Rectal smooth muscle tissue (tissue), 1 donor: ENCODE results near the gene WLS.

Experiments
- H3K27ac ChIP-seq: one replicate; pipeline ENCODE4 v1.7.0; 2013; ENCODE audit warnings: low read depth, low read length, inconsistent platforms
- H3K27me3 ChIP-seq: one replicate; pipeline ENCODE4 v1.7.0; 2013; ENCODE audit warnings: low read length; ENCODE audit not compliant: control insufficient read depth, insufficient read depth
- H3K36me3 ChIP-seq: one replicate; pipeline ENCODE4 v1.7.0; 2013; ENCODE audit warnings: low read length; ENCODE audit not compliant: control insufficient read depth, insufficient read depth
- H3K4me1 ChIP-seq: one replicate; pipeline ENCODE4 v1.7.0; 2013; ENCODE audit warnings: low read length; ENCODE audit not compliant: control insufficient read depth, insufficient read depth
- H3K4me3 ChIP-seq: one replicate; pipeline ENCODE4 v1.7.0; 2013; ENCODE audit warnings: low read length
- H3K9ac ChIP-seq: one replicate; pipeline ENCODE4 v1.7.0; 2013; ENCODE audit warnings: low read length

The WLS gene

GRCh38 chr1:68221980-68222373, 10.3 kb downstream of the WLS start:
- peaks cover 31% of the 10 kb centered on the region for H3K4me1 ChIP-seq
- no peaks in the 10 kb centered on the region for H3K27me3 ChIP-seq
- H3K4me3 ChIP-seq: no peak overlapping the region
- H3K27ac ChIP-seq: peak overlapping the region; percentile 59
- no peak overlapping the region for H3K9ac ChIP-seq
- H3K36me3 ChIP-seq: no peaks in the 10 kb centered on the region

DNA sequence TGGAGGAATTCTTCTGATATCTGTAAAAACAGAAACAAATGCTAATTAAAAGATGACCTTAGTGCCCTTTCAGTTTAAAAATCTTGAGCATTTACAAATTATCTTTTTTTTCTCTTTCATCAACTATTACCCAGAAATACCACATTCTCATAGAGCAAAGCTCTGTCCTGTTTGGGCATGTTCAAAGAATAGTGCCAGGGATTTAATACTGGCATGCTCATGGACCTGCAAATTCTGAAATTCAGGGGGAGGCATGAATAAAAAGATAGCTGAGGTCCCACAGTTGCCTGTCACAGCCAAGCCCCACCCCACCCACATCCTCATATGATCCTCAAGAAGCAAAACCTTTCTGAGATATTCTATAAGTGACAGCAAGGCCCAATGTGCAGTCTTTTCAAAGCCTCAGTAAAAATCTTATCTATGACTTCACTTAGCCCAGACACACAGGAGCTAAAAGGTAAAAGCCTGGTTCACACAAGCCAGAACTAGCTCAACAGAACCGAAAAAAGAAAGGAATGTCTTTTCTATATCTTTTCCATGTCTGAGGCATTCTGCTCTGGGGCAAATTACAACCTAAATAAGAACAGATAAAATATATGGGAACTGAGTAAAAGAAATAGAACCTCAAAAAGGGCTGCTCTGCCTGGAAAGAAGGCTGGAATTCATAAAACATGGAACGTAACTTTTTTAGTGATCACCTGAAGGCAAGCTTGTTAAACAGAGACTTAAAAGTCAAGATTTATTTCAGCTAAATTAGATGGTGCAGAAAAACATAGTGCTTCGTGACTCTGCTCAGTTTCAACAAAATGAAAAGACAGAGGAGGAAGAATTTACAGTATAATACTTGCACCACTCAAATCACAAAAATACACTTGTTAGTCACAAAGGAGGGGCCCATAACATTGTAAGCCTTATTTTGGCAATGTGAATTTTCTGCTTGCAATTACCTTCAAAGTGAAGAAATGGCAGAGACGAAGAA, 11.0 kb downstream of the WLS start:
- H3K4me1 ChIP-seq: peaks cover 31% of the 10 kb centered on the region
- peak overlapping the region; percentile 59 for H3K27ac ChIP-seq
- no peak overlapping the region for H3K9ac ChIP-seq

GRCh38 chr1:68220420-68220819, 11.9 kb downstream of the WLS start:
- H3K36me3 ChIP-seq: no peaks in the 10 kb centered on the region
- peaks cover 38% of the 10 kb centered on the region for H3K4me1 ChIP-seq
- no peak overlapping the region for H3K9ac ChIP-seq
- no peaks in the 10 kb centered on the region for H3K27me3 ChIP-seq
- no peak overlapping the region for H3K4me3 ChIP-seq
- H3K27ac ChIP-seq: no peak overlapping the region

More for the DNA sequence above, 11.0 kb downstream of the WLS start:
- no peak overlapping the region for H3K4me3 ChIP-seq
- no peaks in the 10 kb centered on the region for H3K36me3 ChIP-seq
- no peaks in the 10 kb centered on the region for H3K27me3 ChIP-seq

DNA sequence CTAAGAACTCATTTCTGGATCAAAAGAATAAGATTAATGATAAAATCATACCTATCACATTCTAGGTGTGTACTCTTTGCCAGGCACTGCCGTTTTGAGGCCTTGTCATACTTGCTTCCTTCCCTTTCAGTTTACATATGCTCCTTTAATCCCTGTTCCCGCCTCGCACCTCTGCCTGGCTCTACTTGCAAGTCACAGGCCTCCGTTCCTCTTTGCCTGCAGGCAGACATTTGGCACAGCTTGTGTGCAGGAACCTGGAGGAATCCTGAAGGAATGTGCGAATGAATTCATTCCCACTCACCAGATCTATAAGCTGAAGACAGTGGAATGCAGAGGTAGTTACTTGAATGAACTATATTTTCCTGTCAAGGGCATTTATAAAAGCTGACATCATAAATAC, 13.8 kb downstream of the WLS start:
- Histone ChIP-seq H3K4me3 (no peak overlapping the region), H3K27me3 (no peaks in the 10 kb centered on the region), H3K36me3 (no peaks in the 10 kb centered on the region), H3K27ac (peak overlapping the region; percentile 47), H3K9ac (no peak overlapping the region), H3K4me1 (peaks cover 45% of the 10 kb centered on the region)

DNA sequence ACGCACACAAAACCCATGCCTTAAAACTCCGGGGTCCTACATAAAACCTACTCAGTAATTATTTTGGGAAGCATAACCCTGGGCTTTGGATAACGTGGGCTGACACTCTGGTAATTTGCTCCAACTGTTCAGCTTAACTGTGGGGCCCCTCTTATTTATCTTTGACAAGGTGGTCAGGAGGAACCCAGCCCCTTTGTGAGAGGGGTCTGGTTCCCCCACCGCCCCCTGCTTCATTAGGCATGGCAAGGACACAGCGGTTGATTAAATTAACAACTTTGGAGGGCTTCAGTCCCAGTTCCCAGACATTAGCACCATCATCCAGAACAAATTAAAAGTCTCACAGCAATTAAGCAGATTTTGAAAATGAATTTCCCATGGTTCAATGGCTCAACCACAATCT, 14.7 kb downstream of the WLS start:
- H3K4me3 ChIP-seq: no peak overlapping the region
- no peak overlapping the region for H3K9ac ChIP-seq
- peak overlapping the region; percentile 46 for H3K27ac ChIP-seq
- no peaks in the 10 kb centered on the region for H3K36me3 ChIP-seq
- no peaks in the 10 kb centered on the region for H3K27me3 ChIP-seq
- peaks cover 46% of the 10 kb centered on the region for H3K4me1 ChIP-seq

GRCh38 chr1:68217060-68217554, 15.2 kb downstream of the WLS start:
- H3K27ac ChIP-seq: peak overlapping the region; percentile 46
- peaks cover 46% of the 10 kb centered on the region for H3K4me1 ChIP-seq
- H3K4me3 ChIP-seq: no peak overlapping the region
- H3K36me3 ChIP-seq: no peaks in the 10 kb centered on the region
- H3K27me3 ChIP-seq: no peaks in the 10 kb centered on the region
- no peak overlapping the region for H3K9ac ChIP-seq

DNA sequence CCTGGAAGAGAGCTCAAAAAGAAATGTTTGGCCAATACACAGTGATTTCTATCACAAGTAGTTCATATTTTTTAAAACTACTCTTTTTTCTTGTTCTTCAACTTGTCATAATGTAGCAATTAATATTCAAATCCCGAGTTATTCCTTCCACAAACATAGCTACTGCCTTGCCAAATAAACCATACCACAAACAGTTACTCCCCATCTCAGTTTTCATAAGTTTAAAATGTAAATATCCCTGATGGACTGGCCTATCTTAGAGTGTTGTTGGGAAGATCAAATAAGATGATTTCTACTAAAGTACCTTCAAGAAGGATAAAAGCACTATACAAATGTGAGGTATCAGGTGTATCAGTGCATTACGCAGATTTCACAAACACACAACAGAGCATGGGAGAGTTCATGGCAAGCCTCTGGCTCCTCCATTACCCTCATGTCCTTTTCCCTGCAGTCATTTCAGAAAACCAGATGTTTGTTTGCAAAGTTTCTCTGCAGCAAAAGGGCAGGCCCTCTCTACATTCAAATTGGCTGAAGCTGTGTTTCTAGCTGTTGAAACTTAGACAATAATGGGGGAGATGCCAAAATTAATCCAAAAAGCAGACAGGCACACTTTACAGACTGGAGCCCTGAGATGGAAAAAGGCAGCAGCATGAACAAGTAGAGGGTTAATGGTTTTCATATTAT, 16.1 kb downstream of the WLS start:
- Histone ChIP-seq H3K4me1 (peaks cover 38% of the 10 kb centered on the region), H3K27me3 (no peaks in the 10 kb centered on the region), H3K4me3 (no peak overlapping the region), H3K36me3 (no peaks in the 10 kb centered on the region), H3K9ac (no peak overlapping the region), H3K27ac (no peak overlapping the region)

DNA sequence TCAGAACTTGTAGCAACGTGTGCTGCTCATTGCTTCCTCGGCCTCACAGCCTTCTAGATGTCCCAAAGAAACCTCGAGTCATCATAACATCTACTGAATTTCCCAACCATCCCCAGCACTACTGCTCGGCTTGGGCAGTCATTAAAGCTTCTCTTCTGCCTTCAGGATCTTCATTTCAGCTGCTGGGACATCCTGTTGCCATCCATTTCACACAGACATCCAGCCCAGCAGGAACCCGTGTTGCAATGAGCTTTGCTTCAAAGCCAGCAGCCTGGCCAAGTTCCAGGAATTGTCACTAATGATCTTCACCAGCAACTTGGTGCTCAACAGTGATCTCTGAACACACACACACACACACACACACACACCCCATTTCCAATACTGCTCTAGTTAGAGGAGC, 18.5 kb downstream of the WLS start:
- H3K27ac ChIP-seq: peak overlapping the region; percentile 77
- peaks cover 50% of the 10 kb centered on the region for H3K4me1 ChIP-seq
- H3K9ac ChIP-seq: no peak overlapping the region
- no peaks in the 10 kb centered on the region for H3K36me3 ChIP-seq
- H3K4me3 ChIP-seq: no peak overlapping the region
- no peaks in the 10 kb centered on the region for H3K27me3 ChIP-seq

DNA sequence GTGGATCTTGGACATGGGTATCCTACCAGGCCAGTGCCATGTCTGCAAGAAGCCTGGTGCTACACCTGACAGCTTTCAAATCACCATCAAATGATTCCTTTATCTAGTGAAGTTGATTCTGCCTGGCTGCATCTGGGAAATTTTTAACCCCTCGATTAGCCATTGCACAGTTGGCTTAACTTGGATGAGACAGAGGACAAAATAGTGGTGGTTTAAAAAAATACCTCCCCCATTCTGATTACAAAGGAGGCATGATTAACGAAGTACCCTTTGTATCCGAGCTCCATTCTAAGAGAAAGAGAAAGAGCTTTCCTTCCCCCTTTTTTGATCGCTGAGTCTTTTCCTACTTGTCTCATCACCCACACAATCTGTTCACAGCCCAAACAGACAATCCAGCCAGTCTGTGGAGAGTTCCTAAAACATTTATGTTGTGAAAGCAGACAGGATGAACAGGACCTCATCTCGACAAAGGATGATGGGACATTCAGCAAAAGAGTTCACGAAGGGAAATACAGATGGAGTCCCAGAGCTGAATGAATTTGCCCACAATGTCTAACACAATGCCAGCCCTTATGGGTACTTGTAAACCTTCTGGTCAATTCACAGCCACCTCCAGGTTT, 20.5 kb downstream of the WLS start:
- no peak overlapping the region for H3K27ac ChIP-seq
- H3K4me3 ChIP-seq: no peak overlapping the region
- no peak overlapping the region for H3K9ac ChIP-seq
- no peaks in the 10 kb centered on the region for H3K36me3 ChIP-seq
- no peaks in the 10 kb centered on the region for H3K27me3 ChIP-seq
- peaks cover 41% of the 10 kb centered on the region for H3K4me1 ChIP-seq

DNA sequence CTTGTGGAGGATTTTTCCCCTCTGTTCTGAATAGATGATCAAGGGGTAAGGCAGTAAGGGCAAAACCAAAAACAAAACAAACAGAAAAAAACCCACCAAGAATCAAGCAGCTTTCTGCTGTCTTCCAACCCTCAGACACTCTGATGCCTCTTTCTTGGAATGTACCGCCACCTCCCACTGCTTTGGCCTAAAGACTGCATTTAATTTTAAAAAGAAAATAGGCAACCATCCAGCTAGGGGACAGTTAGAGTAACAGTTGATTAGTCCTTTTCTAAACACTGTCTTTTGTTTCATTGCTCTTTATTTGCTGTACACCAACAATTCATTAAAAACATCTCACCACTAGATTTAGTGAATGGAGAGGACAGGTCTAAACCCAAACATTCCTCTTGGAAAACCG, 21.5 kb downstream of the WLS start:
- H3K4me1 ChIP-seq: peaks cover 47% of the 10 kb centered on the region
- H3K27me3 ChIP-seq: no peaks in the 10 kb centered on the region
- H3K27ac ChIP-seq: no peak overlapping the region
- no peak overlapping the region for H3K4me3 ChIP-seq
- H3K36me3 ChIP-seq: no peaks in the 10 kb centered on the region
- no peak overlapping the region for H3K9ac ChIP-seq

DNA sequence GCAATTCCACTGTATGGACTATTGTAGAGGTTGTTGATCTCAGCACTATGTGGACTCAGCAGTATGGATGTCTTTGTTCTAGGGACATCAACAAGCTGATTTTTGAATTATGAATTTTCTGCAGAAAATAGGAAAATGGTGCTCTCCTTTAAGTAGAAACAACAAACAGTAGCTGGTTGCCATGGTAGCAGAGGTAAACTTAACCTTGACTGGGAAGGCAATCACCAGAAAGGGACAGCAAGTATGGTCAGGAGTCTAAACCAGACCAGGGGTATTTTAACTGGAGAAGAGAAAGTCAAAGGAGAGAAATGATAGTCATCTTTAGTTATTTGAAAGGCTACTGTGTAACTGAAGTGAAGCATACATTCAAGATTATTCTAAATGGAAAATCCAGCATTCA, 22.3 kb downstream of the WLS start:
- Histone ChIP-seq H3K27ac (no peak overlapping the region), H3K36me3 (no peaks in the 10 kb centered on the region), H3K27me3 (no peaks in the 10 kb centered on the region), H3K4me3 (no peak overlapping the region), H3K4me1 (peaks cover 39% of the 10 kb centered on the region), H3K9ac (no peak overlapping the region)
